ENCODE measurements around the gene ANXA11. TPM values are rescaled to one million over a fixed set of nuclear protein-coding genes. Genes with fewer than 3 reads are reported as not detected.

The ANXA11 gene
- total RNA-seq, 1 donor from 2014 or later: 287 TPM

- Histone ChIP-seq H3K27me3 (no peaks in the 10 kb centered on the region), H3K27ac (no peak overlapping the region), H3K36me3 (no peaks in the 10 kb centered on the region), H3K4me3 (no peak overlapping the region), H3K4me1 (peaks cover 18% of the 10 kb centered on the region), H3K9me3 (no peaks in the 10 kb centered on the region)
- DNase-seq (no peak), ATAC-seq (no peak)
- TF ChIP-seq, protein P1, sequence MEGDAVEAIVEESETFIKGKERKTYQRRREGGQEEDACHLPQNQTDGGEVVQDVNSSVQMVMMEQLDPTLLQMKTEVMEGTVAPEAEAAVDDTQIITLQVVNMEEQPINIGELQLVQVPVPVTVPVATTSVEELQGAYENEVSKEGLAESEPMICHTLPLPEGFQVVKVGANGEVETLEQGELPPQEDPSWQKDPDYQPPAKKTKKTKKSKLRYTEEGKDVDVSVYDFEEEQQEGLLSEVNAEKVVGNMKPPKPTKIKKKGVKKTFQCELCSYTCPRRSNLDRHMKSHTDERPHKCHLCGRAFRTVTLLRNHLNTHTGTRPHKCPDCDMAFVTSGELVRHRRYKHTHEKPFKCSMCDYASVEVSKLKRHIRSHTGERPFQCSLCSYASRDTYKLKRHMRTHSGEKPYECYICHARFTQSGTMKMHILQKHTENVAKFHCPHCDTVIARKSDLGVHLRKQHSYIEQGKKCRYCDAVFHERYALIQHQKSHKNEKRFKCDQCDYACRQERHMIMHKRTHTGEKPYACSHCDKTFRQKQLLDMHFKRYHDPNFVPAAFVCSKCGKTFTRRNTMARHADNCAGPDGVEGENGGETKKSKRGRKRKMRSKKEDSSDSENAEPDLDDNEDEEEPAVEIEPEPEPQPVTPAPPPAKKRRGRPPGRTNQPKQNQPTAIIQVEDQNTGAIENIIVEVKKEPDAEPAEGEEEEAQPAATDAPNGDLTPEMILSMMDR (IDR thresholded peaks at IDR 0.05): no peak
- intact Hi-C loops (cut with DNase I): no loop called here
Measured at GRCh38 chr10:80210259-80210658, 4.9 kb upstream of the ANXA11 start.

DNA sequence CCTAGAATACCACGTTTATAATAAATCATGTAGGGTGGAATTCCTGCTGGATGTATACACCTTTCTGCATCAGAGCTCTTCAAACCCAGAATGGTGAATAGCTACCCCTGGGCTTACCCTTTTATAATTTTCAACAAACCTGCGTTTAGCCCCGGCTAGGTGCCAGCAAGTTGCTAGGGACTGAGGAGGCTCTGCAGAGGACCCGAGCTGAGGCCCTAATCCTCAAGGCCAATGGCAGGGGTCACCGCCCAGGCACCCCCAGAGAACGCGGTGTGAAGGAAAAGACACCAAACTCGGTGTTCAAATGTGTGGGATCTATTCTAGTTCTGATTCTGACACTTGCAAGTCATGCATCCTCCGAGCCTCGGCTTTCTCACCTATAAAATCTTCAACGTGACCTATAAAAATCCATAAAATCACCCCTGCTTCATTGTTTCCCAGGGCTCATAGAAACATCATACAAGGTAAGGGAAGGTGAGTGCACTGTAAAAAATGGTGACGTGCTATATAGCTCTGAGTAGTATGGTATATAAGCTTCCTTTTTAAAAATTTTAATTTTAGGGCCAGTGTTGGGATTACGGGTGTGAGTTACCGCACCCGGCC lies 2.5 kb upstream of the ANXA11 start:
- peaks cover 33% of the 10 kb centered on the region for H3K4me1 ChIP-seq
- H3K4me3 ChIP-seq: peak overlapping the region; percentile 42
- no peak for ATAC-seq

GRCh38 chr10:80206277-80206655 lies 929 bp upstream of the ANXA11 start:
- H3K27ac ChIP-seq: peak overlapping the region; percentile 96
- H3K36me3 ChIP-seq: no peaks in the 10 kb centered on the region
- intact Hi-C loops (cut with DNase I): loop anchor here (10.0 kb wide), 1 partner anchor 51 kb away; no protein-coding TSS in a partner anchor
- peaks cover 49% of the 10 kb centered on the region for H3K4me1 ChIP-seq
- TF ChIP-seq, protein P1 (IDR thresholded peaks at IDR 0.05): no peak
- peak overlapping the region; percentile 80 for H3K4me3 ChIP-seq
- DNase-seq: no peak
- no peaks in the 10 kb centered on the region for H3K27me3 ChIP-seq
- ATAC-seq: no peak
- H3K9me3 ChIP-seq: no peaks in the 10 kb centered on the region

More for the DNA sequence above, 2.5 kb upstream of the ANXA11 start:
- Histone ChIP-seq H3K27me3 (no peaks in the 10 kb centered on the region), H3K36me3 (no peaks in the 10 kb centered on the region), H3K27ac (peak overlapping the region; percentile 96), H3K9me3 (no peaks in the 10 kb centered on the region)
- intact Hi-C loops (cut with DNase I): loop anchor here (10.0 kb wide), 1 partner anchor 53 kb away; no protein-coding TSS in a partner anchor
- TF ChIP-seq, protein P1 (IDR thresholded peaks at IDR 0.05): no peak
- no peak for DNase-seq

- ATAC-seq (peak; percentile 58), DNase-seq (peak; percentile 84)
- peaks cover 63% of the 10 kb centered on the region for H3K4me1 ChIP-seq
- H3K9me3 ChIP-seq: no peaks in the 10 kb centered on the region
- intact Hi-C loops (cut with DNase I): loop anchor here (10.0 kb wide), 1 partner anchor 50 kb away; no protein-coding TSS in a partner anchor
- H3K27me3 ChIP-seq: no peaks in the 10 kb centered on the region
- peak overlapping the region; percentile 96 for H3K27ac ChIP-seq
- H3K36me3 ChIP-seq: no peaks in the 10 kb centered on the region
- H3K4me3 ChIP-seq: peak overlapping the region; percentile 80
- TF ChIP-seq, protein P1 (IDR thresholded peaks at IDR 0.05): no peak
Measured at GRCh38 chr10:80204677-80205476, 460 bp downstream of the ANXA11 start.

DNA sequence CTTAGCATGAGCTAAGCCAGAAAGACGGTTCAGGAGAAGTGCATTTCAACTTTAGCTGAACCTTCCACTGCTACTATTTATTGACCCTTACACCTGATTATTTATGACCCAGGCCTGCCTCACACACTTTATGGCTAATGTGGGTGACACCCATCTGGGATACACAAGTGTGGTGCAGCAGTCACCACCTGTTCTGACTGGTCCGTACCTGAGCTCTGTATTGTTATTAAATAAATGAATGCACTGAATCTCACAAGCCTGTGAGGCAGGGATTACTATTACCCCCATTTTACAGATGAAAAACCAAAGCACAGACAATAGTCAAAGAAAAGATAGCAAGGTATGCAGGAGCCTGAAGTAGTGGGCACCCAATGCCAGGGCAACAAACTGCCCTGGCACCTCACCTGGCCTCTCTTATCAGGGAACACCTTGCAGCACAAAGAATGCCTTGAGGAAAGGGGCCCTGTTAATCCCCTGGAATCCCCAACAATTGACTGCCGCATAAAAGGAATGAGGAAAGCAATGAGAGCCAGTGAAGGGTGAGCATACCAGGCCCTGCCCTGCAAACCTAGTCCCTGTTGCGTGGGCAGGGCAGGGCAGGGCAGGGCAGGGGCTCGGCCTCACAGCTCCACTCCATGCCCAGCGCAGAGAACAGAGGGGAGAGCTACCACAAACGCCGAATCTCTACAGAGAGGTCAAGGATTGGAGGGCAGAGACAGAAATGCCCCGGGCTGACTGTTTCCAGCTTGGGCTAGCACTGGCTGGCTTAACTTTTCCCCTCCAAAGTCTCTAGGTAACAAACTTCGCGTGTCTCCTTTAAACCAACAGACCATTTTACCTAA lies 1.3 kb downstream of the ANXA11 start:
- Histone ChIP-seq H3K9me3 (no peaks in the 10 kb centered on the region), H3K4me3 (peak overlapping the region; percentile 80), H3K27ac (peak overlapping the region; percentile 96), H3K36me3 (no peaks in the 10 kb centered on the region), H3K4me1 (peaks cover 71% of the 10 kb centered on the region), H3K27me3 (no peaks in the 10 kb centered on the region)
- TF ChIP-seq, protein P1 (IDR thresholded peaks at IDR 0.05): no peak
- DNase-seq (peak; percentile 87), ATAC-seq (peak; percentile 75)
- intact Hi-C loops (cut with DNase I): loop anchor here (10.0 kb wide), 1 partner anchor 49 kb away; no protein-coding TSS in a partner anchor
